Effector CD4-positive, alpha-beta T cell (primary cell): ENCODE data around the gene SIGLEC8. TPM values are rescaled to one million over a fixed set of nuclear protein-coding genes. Genes with fewer than 3 reads are reported as not detected.
"Not testable (repeated sequence)": the region's sequence is repeated elsewhere in the genome, so short reads cannot be mapped to it uniquely, and the experiment has no call there.

Experiments used
- DNase-seq: peaks from one replicate; pipeline ENCODE4 v3.0.0-alpha.2; 2020
- total RNA-seq: gene quantifications from one replicate; lab custom pipeline; 2026; lab: John Stamatoyannopoulos, UW

Gene SIGLEC8
- total RNA-seq: not detected

GRCh38 chr19:51458051-51458645, at the start of gene SIGLEC8:
Gene SIGLEC8, minus strand, starts transcription at chr19:51458454. Its CDS starts 67 bp downstream, at chr19:51458387.
- no peak for DNase-seq

- DNase-seq: no peak
Measured at GRCh38 chr19:51507640-51508058, 49.4 kb upstream of the SIGLEC8 start.

- DNase-seq: no peak
Measured at GRCh38 chr19:51507192-51507591, 48.9 kb upstream of the SIGLEC8 start.

GRCh38 chr19:51505904-51506303, 47.6 kb upstream of the SIGLEC8 start:
- no peak for DNase-seq

GRCh38 chr19:51503896-51504295, 45.6 kb upstream of the SIGLEC8 start:
- no peak for DNase-seq

- DNase-seq: no peak
Measured at GRCh38 chr19:51503286-51503817, 45.1 kb upstream of the SIGLEC8 start.

GRCh38 chr19:51501594-51502263, 43.5 kb upstream of the SIGLEC8 start, which contains the start of gene SIGLEC12:
Gene SIGLEC12, minus strand, starts transcription at chr19:51501800. Its CDS starts 67 bp downstream, at chr19:51501733.
- DNase-seq: no peak

GRCh38 chr19:51500931-51501330, 42.7 kb upstream of the SIGLEC8 start:
- DNase-seq: not testable (repeated sequence)

GRCh38 chr19:51497666-51498065, 39.4 kb upstream of the SIGLEC8 start:
- DNase-seq: no peak

- DNase-seq: no peak
Measured at GRCh38 chr19:51493776-51494175, 35.5 kb upstream of the SIGLEC8 start.

- no peak for DNase-seq
Measured at GRCh38 chr19:51491586-51491985, 33.3 kb upstream of the SIGLEC8 start.

- DNase-seq: no peak
Measured at GRCh38 chr19:51490676-51491075, 32.4 kb upstream of the SIGLEC8 start.

- no peak for DNase-seq
Measured at GRCh38 chr19:51489113-51489512, 30.9 kb upstream of the SIGLEC8 start.

- no peak for DNase-seq
Measured at GRCh38 chr19:51488491-51488890, 30.2 kb upstream of the SIGLEC8 start.

GRCh38 chr19:51485960-51486660, 27.9 kb upstream of the SIGLEC8 start:
- no peak for DNase-seq

GRCh38 chr19:51480590-51480989, 22.3 kb upstream of the SIGLEC8 start:
- no peak for DNase-seq

GRCh38 chr19:51479531-51480331, 21.5 kb upstream of the SIGLEC8 start:
- DNase-seq: no peak

GRCh38 chr19:51478381-51479234, 20.4 kb upstream of the SIGLEC8 start, which contains the start of gene CEACAM18:
Gene CEACAM18, plus strand, starts transcription at chr19:51478539.
- no peak for DNase-seq

- no peak for DNase-seq
Measured at GRCh38 chr19:51477344-51477743, 19.1 kb upstream of the SIGLEC8 start.

GRCh38 chr19:51476164-51476563, 17.9 kb upstream of the SIGLEC8 start:
- DNase-seq: no peak

- peak; percentile 79 for DNase-seq
Measured at GRCh38 chr19:51473009-51473707, 14.9 kb upstream of the SIGLEC8 start.
